Kasumi-1 (cell line): ENCODE measurements around the gene STX1B.
"Not testable (repeated sequence)": the region's sequence is repeated elsewhere in the genome, so short reads cannot be mapped to it uniquely, and the experiment has no call there.

ENCODE experiments used
- DNase-seq, 2 experiments: peaks; one replicate each; lab custom pipeline; 2025; lab: John Stamatoyannopoulos, UW

The STX1B gene

DNA sequence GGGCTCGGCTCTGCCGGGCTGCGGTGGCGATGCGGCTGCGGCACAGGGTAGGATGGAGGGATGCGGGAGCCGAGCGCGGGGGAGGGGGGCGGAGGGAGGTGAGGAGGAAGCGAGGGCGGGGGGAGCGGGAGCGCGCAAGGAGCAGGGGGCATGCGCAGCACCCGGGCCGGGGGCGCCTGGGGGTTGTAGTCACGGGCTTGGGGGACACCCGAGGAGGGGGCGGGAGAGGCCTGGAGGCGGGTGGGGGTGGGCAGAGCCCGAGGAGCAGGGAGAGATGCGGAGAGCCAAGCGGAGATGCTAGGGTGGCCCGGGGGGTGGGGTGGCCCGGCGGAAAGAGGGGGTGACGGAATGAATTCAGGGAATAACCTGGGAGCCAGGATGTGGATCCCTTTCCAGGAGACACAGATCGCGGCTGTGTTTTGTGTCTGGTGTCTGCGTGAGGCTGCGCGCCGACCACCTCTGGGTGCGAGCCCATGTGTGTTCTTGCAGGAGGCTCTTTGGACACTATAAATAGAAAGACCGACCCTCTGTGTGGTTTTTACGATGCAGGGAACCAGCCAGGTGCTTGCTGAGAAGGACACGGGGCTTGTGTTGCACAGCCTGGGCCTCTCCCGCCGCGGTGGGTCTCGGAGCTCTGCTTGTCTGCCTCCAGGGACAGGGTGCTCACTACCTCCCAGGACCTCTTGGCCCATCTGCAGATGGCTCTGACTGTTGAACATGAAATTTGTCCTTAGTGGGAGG is at the start of gene STX1B:
Gene STX1B (minus strand): TSS at position 54 of the 741 bp plus-strand sequence. CDS start 242 bp downstream, outside the sequence.
- DNase-seq, result no peak

DNA sequence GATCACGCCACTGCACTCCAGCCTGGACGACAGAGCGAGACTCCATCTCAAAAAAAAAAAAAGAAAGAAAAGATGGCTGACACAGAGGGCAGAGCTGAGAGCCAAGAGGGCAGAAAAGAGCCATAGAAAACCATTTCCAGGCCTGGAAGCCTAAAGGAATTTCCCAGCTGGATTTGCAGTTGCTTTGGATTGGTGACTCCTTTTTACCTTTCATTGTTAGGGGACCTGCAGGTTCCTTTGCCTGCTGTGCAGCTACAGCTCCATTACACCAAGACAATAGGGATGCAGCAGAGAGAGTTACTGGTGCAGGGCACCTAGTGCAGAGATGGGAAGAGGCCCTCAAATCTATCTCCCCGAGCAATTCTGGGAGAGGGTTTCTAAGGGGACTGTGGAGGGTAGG is 45.2 kb upstream of the STX1B start:
- DNase-seq, result no peak

DNA sequence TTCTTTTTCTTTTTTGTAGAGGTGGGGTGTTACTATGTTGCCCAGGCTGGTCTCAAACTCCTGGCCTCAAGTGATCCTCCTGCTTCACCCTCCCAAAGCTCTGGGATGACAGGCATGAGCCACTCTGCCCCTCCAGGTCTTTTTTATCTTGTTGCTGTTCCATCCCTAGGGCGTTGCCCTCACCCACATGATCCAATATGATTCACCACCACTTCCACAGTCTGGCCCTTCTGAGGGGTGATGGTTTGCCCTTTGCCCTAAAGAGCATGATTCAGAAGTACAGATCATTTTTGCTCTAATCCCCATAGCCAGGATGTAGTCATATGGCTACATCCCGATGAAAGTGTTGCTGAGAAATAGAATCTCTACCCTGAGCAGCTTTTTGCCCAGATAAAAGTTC is 41.7 kb upstream of the STX1B start:
- no peak for DNase-seq

DNA sequence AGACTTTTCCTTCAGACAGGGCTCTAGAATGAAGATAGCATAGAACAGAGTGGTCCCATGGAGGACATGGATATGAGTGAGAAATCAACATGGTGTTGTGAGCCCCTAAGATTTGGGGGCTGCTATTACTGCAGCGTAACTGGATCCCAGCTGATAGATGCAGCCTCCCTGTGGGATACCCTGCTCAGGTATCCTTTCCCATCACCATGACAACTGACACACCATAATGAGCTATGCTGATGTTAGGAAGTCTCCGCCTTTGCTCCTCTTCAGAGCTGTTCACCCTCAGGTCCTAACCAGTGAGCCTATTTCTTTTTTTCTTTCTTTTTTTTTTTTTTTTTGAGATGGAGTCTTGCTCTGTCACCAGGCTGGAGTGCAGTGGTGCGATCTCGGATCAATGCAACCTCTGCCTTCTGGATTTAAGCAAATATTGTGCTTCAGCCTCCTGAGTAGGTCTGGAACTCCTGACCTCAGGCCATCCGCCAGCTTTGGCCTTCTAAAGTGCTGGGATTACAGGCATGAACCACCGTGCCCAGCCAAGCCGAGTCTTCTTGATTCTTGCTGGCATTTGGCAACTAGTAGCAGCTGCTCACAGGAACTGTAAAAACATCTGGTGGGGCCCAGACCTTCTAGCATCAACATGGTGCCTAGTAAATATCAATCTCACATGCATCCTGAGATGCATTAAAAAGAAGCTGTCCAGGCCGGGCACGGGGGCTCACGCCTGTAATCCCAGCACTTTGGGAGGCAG is 40.0 kb upstream of the STX1B start:
- no peak for DNase-seq

DNA sequence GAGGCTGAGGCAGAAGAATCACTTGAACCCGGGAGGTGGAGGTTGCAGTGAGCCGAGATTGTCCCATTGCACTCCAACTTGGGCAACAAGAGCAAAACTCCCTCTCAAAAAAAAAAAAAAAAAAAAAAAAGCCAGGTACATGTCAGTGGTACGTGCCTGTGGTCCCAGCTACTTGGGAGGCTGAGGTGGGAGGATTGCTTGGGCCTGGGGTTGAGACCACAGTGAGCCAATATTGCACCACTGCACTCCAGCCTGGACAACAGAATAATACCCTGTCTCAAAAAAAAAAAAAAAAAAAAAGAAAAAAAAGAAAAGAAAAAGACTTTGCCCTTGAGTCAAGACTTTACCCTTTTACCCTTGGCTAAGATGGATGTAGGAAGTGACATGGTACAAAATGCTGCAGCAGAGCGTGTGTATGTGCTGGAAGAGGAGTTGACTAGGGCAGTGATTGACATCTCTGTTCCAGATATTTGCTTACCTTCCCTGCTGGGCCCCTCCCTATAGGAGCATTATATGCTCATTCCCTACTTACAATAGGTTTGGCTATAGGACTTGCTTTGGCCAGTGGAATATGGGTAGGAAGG is 33.6 kb upstream of the STX1B start:
- no peak for DNase-seq

DNA sequence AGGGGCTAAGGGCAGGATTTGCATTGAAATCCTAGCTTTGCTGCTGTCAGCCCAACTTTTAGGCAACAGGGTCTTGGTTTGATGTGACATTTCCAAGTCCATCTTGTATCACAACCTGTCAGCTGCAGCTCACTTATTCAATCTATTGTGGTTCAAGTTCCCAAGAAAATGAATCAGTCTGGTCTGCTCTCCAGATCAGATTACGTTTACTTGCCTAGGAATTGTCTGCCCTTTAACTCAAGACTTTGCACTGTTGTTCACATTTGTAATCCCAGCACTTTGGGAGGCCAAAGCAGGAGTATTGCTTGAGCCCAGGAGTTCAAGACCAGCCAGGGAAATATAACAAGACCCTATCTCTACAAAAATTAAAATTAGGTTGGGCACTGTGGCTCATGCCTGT is 32.9 kb upstream of the STX1B start:
- no peak for DNase-seq

DNA sequence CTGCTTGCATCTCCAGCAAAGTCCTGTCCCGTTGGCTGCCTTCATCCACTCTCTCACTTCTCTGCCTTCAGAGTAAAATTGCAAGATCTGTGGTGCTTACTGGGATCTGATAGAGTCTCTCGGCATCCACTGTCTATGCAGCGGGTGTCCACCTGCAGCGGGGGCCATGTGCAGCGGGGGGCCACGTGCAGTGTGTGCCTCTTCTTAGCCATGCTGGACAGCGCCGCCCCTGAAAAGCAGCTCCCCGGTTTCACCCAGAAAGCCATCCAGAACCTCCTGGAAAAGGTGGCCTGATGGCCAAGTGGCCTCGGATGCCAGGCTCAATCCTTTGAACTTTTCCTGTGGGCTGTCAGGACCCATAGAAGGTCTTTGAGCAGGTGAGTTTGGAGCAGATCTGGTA is 32.4 kb upstream of the STX1B start:
- no peak for DNase-seq

DNA sequence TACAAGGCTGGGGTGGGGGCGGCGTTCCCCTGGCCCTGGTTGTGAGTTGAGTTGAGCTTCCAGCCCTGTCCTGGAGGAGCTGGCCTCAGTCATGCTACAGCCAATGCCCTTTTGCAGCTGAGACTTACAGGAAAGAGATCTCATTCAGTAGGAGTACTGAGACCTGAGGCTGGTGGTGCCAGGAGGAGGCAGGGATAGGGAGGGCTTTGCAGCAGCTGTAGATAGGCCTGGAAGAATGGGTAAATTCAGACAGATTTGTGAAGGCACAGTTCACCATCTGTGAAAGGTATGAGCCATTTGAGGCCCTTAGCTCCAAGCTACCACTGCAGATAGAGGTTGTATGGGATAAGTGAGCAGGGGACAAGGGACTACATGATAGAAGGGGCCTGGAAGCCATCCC is 28.6 kb upstream of the STX1B start:
- no peak for DNase-seq

DNA sequence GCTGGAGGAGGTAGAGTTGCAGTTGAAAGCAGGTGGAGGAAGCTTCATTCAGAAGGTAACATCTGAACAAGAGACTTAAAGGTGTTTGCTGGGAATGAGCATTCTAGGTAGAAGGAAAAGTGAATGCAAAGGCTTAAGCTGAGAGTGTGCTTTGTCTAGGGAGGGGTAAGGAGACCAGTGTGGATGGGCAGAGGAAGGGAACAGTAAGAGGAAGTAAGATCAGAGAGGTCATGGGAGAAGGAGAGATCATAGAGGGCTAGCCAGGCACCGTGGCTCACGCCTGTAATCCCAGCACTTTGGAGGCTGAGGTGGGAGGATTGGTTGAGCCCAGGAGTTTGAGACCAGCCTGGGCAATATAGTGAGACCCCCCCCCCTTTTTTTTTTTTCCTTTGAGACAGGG is 26.3 kb upstream of the STX1B start:
- DNase-seq, result peak; percentile 19 to 28

DNA sequence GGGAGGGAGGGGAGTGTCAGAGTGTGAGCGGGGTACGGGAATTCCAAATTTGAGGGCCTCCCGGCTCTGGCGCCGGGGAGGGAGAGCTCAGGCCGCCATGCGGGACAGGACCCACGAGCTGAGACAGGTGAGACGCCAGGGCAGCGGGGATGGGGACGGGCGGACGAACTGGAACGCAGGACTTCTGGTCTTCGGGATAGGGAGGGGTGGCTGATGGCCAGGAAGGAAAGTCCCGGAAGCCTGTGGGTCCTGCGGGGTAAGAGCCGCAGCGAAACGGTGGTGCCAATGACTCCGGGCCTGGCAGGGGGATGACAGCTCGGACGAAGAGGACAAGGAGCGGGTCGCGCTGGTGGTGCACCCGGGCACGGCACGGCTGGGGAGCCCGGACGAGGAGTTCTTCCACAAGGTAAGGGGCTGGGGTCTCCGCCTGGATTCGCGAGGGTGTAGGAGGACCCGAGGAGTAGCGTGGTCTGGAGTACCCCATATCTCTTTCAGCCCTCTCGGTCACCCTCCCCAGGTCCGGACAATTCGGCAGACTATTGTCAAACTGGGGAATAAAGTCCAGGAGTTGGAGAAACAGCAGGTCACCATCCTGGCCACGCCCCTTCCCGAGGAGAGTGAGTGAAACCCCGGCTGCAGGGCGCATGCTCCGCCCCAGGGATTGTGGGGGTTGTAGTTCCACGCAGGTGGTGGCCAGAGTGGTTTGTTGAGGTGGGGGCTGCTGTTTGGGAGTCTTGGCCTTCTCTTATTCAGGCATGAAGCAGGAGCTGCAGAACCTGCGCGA is 23.5 kb upstream of the STX1B start:
- peak; percentile 41 to 56 for DNase-seq

DNA sequence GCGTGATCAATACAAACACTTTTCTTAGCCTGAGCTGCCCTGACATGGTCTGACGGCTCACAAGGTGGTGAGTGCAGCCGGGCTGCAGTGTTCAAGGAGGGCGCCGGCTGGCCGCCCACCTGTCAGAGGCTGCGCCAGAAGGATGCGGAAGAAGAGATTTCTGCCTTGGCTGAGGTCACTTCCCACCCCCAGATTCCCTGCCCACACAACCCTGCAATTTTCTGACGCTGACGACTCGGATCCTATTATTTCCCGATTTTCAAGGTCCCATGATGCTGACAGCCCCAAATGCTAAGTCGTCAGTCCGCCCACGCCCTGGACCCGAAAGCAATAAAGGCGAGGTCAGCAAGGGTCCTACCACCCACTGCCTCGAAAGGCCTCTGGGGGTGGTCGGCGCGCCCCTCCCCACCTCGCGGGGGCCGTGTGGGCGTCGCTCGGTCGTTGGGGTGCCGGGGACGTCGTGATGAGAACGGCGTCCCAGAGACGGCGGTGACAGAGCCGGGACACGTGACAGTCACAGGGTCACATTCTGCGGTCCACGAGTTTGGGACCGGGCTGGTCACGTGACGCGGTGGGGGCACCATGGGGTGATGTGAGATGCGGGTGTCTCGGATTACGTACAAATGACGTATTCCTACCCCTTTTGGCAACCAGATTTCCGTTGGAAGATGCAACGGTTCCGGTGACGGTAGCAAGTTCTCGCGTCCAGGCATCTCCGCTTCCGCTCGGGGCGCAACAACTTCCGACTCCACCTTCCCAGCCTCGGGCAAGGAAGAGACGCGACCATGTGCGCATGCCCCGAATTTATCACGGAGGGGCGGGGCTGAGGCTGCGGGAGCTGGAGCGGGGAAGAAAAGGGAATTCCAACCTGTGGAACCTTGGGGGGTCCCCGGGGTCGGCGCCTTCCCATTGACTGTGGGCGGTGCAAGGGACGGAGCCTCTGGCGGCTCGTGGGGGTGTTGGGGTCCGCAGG is 22.6 kb upstream of the STX1B start, which contains the start of gene STX4:
Gene STX4 (plus strand): TSS at position 823 of the 973 bp plus-strand sequence. CDS start 248 bp downstream, outside the sequence.
- peak; percentile 86 to 87 for DNase-seq

DNA sequence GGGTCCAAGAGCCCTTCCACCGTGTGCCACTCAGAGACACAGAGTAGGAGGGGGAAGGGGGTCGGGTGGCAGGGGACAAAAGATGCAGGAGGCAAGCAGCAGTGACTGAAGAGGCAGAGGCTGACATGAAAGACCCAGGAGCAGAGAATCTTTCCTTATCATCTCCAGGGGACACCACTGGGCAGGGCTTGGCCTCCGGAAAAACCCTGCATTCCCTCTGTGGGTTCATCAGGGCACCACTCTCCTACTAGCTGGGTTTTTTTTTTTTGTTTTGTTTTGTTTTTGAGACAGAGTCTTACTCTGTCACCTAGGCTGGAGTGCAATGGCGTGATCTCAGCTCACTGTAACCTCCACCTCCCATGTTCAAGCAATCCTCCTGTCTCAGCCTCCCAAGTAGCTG is 20.8 kb upstream of the STX1B start:
- no peak for DNase-seq

DNA sequence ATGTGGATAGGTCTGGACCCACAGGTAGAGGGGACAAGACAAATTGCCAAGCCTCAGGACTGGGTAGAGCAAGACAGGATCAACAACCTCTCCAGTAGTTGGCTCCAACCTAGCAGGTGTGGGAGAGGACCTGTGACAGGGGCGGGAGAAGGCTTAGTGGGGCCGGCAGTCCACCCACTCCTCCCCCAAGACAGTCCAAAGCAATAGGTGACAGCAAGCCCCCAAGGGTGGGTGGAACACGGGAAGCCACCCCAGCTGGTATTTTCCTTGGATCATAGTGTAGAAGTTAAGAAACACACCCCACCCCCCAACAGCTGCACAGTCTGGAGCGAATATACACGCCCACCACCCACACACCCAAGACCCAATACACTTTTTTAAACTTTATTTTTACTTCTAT is 18.8 kb upstream of the STX1B start:
- no peak for DNase-seq

DNA sequence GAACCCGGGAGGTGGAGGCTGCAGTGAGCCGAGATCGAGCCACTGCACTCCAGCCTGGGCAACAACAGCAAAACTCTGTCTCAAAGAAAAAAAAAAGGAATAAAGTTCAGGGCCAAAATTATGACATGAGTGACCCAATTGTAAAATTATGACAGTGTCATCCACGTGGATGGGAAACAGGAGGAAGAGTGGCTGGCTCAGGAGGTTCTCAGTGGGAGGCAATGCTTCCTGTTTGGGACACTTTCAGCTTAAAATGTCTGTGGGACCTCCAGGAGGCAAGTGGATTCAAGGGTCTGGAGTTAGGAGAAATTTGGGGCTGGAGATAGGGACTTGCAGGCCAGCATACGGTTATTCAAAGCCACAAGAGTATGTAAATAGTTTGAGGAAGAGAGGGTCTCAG is 14.9 kb upstream of the STX1B start:
- DNase-seq, result no peak

DNA sequence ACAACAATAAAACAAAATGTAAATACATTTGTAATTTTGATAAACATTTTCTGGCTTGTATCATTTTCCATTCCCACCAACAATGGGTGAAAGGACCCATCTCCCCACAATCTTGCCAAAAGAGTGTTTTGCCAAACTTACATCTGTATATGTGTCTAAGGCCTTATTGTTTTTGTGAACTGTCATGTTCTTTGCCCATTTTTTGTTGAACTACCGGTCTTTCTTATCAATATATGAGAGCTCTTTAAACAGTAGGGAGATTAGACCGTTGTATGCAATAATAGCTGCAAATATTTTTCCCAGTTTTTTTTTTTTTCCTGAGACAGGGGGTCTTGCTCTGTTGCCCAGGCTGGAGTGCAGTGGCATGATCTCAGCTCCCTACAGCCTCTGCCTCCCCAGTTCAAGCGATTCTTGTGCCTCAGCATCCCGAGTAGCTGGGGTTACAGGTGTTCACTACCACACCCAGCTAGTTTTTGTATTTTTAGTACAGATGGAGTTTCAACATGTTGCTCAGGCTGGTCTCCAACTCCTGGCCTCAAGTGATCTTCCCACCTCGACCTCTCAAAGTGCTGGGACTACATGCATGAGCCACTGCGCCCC is 13.3 kb upstream of the STX1B start:
- DNase-seq, result no peak

DNA sequence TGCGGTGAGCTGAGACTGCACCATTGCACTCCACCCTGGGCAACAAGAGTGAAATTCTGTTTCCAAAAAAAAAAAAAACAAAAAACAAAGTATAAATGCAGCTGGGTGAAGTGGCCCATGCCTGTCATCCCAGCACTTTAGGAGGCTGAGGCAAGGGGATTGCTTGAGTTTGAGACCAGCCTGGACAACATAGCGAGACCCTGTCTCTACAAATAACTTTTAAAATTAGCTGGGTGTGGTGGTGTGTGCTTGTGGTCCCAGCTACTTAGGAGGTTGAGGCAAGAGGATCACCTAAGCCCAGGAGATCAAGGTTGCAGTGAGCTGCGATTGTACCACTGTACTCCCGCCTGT is 12.8 kb upstream of the STX1B start:
- no peak for DNase-seq

DNA sequence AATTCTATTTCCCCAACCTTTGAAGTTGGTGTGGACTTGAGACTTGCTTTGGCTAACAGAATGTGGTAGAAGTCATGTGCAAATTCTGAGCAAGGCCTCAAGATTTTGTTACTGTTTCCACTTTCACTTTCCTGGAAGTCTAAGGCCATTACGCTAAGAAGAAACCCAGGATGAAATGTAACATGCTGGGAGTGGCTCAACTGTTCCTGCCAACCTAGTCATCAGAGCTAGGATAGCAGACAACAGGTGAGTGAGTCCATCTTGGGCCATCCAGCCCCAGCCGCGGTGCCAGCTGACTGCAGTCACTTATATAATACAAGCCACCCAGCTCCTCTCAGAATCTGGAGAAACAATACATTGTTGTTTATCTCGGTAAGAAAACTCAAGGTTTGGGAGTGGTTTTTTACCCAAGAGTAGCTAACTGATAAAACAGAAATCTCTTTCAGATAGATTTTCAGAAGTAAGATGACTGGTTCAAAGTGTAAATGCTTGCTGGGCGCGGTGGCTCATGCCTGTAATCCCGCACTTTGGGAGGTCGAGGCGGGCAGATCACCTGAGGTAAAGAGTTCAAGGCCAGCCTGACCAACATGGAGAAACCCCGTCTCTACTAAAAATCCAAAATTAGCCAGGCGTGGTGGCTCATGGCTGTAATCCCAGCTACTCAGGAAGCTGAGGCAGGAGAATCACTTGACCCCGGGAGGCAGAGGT is 12.3 kb upstream of the STX1B start:
- DNase-seq, result no peak

DNA sequence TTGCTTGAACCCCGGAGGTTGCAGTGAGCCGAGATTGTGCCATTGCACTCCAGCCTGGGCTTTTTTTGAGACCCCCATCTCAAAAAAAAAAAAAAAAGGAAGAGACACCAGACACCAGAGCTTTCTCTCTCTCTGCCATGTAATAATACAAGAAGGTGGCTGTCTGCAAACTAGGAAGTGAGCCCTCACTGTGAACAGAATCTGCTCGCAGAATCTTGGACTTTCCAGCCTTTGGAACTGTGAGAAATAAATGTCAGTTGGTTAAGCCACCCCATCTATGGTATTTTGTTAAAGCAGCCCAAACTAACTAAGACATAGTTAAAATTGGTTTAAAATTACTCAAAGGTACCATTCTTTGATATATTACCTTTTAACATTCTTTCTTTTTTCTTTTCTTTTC is 10.1 kb upstream of the STX1B start:
- DNase-seq, result no peak

DNA sequence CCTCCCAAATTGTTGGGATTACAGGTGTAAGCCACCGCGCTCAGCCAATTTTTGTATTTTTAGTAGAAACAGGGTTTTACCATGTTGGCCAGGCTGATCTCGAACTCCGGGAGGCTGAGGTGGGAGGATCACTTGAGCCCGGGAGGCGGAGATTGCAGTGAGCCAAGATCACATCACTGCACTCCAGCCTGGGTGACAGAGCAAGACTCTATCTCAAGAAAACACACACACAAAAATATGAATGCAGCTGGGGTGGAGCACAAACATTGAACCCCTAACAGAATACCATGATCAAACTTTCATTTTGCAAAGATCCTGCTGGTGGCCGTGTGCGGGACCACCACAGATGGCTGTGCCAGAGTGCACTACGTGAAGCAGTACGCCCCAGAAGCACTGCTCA is 7.3 kb upstream of the STX1B start:
- DNase-seq, result not testable (repeated sequence)

DNA sequence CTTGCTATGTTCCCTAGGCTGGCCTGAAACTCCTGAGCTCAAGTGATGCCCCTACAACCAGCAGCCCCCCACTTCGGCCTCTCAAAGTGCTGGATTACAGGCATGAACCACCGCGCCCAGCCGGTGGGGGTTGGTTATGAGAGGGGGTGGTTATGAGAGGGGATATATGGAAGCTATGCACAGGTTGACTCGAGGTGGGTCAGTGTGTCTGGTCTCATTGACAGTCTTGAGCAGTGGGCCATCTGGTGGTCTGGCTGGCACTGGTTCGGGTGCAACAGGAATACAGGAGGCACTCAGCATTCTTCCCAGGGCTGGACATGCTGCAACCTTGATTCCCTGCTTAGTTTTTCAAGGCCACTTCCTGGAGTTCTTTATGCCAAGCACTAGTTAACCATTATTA is 5.6 kb upstream of the STX1B start:
- no peak for DNase-seq
